CD4-positive, alpha-beta memory T cell (primary cell): Measurements from ENCODE around the gene ZNF444. TPM values are rescaled to one million over a fixed set of nuclear protein-coding genes. Genes with fewer than 3 reads are reported as not detected.

Experiments used
- CTCF ChIA-PET: fragments of 350-600 bp; sonication (Branson Sonifier 250); formaldehyde crosslinking; loops from one replicate; lab custom pipeline; 2021; ENCODE audit warnings: inconsistent platforms; ENCODE audit not compliant: partially characterized antibody; lab: Charles Lee
- POLR2A ChIA-PET: fragments of 350-600 bp; sonication (Branson Sonifier 250); formaldehyde crosslinking; loops from one replicate; lab custom pipeline; 2021; ENCODE audit not compliant: partially characterized antibody; lab: Charles Lee
- DNase-seq, 5 donors: peaks; one replicate each; pipeline versions ENCODE4 v3.0.0 to v3.0.0-alpha.2; 2020 to 2022; ENCODE audit warnings: mixed read lengths in 1 of 5
- H3K27ac ChIP-seq: one replicate; pipeline ENCODE4 v1.7.0; 2013; ENCODE audit warnings: low read depth, low read length
- H3K27me3 ChIP-seq: 2 replicates; pipeline ENCODE4 v1.7.0; 2013; ENCODE audit warnings: mild to moderate bottlenecking, low read length, moderate library complexity; ENCODE audit not compliant: insufficient read depth
- H3K36me3 ChIP-seq: 2 replicates; pipeline ENCODE4 v1.7.0; 2013; ENCODE audit warnings: mild to moderate bottlenecking, low read length, moderate library complexity; ENCODE audit not compliant: insufficient read depth
- H3K4me1 ChIP-seq: 2 replicates; pipeline ENCODE4 v1.7.0; 2013; ENCODE audit warnings: mild to moderate bottlenecking, low read length, moderate library complexity; ENCODE audit not compliant: insufficient read depth
- H3K4me3 ChIP-seq, 2 donors: one replicate each; pipeline ENCODE4 v1.7.0; 2013; ENCODE audit warnings: low read length in 2 of 2, mild to moderate bottlenecking in 1 of 2
- H3K9me3 ChIP-seq, 2 donors: one replicate each; pipeline ENCODE4 v1.7.0; 2013; ENCODE audit warnings: low read length in 2 of 2, control low read depth in 1 of 2; ENCODE audit not compliant: control insufficient read depth in 1 of 2
- H3K27ac Mint-ChIP-seq, 7 donors: one replicate each; pipeline ENCODE4 v1.8.0; 2020 to 2021; ENCODE audit warnings: mixed read lengths in 7 of 7, mild to moderate bottlenecking in 6 of 7, inconsistent platforms in 3 of 7, moderate library complexity in 3 of 7
- H3K27me3 Mint-ChIP-seq, 2 donors: one replicate each; pipeline ENCODE4 v1.8.0; 2020 to 2021; ENCODE audit warnings: mixed read lengths in 2 of 2
- H3K36me3 Mint-ChIP-seq, 2 donors: one replicate each; pipeline ENCODE4 v1.8.0; 2020 to 2021; ENCODE audit warnings: mixed read lengths in 2 of 2, inconsistent platforms in 1 of 2, mild to moderate bottlenecking in 1 of 2
- H3K4me1 Mint-ChIP-seq, 4 donors: one replicate each; pipeline ENCODE4 v1.8.0; 2020 to 2021; ENCODE audit warnings: mixed read lengths in 4 of 4, mild to moderate bottlenecking in 1 of 4
- H3K4me3 Mint-ChIP-seq, 8 donors: one replicate each; pipeline ENCODE4 v1.8.0; 2020 to 2021; ENCODE audit warnings: mixed read lengths in 8 of 8, mild to moderate bottlenecking in 7 of 8, moderate library complexity in 6 of 8, inconsistent platforms in 3 of 8
- H3K9me3 Mint-ChIP-seq, 8 donors: one replicate each; pipeline ENCODE4 v1.8.0; 2020 to 2021; ENCODE audit warnings: mixed read lengths in 8 of 8, mild to moderate bottlenecking in 5 of 8, inconsistent platforms in 3 of 8, moderate library complexity in 1 of 8
- intact Hi-C: fragments of 100-400 bp; cut with micrococcal nuclease; formaldehyde crosslinking; loops from one replicate; pipeline ENCODE4 v1.15.1; 2023
- polyA plus RNA-seq, 2 donors: library from polyadenylated mRNA; unstranded; fragments of 300-500 nt; fragmentation: Illumina TruSeq; gene quantifications; one replicate each; pipeline ENCODE4 v1.2.3, GENCODE V29; 2021
- total RNA-seq, 2 experiments: library from RNA; stranded (reverse); gene quantifications; one replicate each; pipeline ENCODE4 v1.2.3, GENCODE V29; 2021

Gene ZNF444
- total and polyA plus RNA-seq, 4 experiments from 2014 or later: 6.2 to 42.8 (median 27.0) TPM

DNA sequence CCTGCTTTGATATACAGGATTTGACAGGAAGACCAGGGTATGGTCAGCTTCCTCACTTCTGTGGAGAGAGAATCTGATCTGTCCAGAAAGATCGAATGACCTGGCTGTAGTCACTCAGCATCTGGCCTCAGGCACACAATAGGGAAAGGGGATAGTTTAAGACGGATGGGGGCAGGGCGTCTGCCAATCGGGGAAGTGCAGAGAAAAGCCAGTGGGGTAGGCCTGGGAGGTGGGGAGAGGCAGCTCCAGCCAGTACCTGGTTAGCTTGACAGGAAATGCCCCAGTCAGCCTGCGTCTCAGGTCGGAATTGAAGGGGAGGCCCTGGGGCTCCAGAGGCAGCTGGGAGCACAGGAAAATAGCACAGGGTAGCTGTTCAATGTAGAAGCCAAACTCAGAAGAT, 12.4 kb downstream of the ZNF444 start:
- DNase-seq: no peak
- no peaks in the 10 kb centered on the region for H3K27me3 Mint-ChIP-seq
- Histone ChIP-seq H3K9me3 (no peaks in the 10 kb centered on the region), H3K4me3 (no peak overlapping the region), H3K27me3 (no peaks in the 10 kb centered on the region), H3K4me1 (no peaks in the 10 kb centered on the region), H3K36me3 (peaks cover 12% of the 10 kb centered on the region), H3K27ac (no peak overlapping the region)
- peaks cover 0 to 3% (median 0%) of the 10 kb centered on the region in 8 donors for H3K9me3 Mint-ChIP-seq
- H3K4me3 Mint-ChIP-seq: no peak overlapping the region
- CTCF ChIA-PET: no interaction called here
- H3K27ac Mint-ChIP-seq: peak overlapping the region in 1 of 7 donors; percentile 57
- POLR2A ChIA-PET: no interaction called here
- intact Hi-C loops: no loop called here
- peaks cover 2 to 14% (median 10%) of the 10 kb centered on the region in 4 donors for H3K4me1 Mint-ChIP-seq
- peaks cover 32 to 47% of the 10 kb centered on the region in 2 donors for H3K36me3 Mint-ChIP-seq

DNA sequence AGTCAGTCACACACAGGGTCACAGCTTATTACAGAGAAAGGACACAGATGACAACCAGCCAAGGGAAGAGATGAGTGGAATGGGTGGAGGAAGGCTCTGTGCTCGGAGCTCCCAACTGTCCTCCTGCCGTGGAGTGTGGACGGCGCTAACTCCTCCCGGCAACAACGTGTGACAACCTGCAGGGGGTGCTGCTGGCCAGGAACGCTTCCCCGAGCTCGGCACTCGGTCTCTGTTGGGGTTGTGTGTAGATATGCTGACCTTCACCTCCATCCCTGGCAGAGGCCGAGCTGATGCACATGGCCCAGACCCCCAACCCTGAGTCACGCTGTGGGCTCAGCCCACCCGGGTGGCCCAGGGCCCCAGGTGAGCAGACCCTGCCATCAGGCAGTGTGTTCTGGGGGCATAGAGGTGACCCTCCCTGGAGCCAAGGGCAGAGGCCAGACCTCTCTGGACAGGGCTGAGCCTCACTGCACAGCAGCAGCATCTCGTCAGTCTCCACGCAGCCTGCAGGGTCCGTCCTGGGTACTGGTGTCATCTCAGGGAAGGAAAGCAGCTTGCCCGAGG, 14.1 kb downstream of the ZNF444 start:
- POLR2A ChIA-PET: no interaction called here
- Mint-ChIP-seq H3K27ac (peak overlapping the region in 1 of 7 donors; percentile 41), H3K4me1 (peaks cover 1 to 13% (median 9%) of the 10 kb centered on the region in 4 donors), H3K4me3 (no peak overlapping the region), H3K27me3 (no peaks in the 10 kb centered on the region), H3K9me3 (no peaks in the 10 kb centered on the region), H3K36me3 (peaks cover 31 to 46% of the 10 kb centered on the region in 2 donors)
- Histone ChIP-seq H3K36me3 (peaks cover 17% of the 10 kb centered on the region), H3K27me3 (no peaks in the 10 kb centered on the region), H3K4me3 (no peak overlapping the region), H3K4me1 (no peaks in the 10 kb centered on the region), H3K27ac (no peak overlapping the region), H3K9me3 (no peaks in the 10 kb centered on the region)
- intact Hi-C loops: no loop called here
- CTCF ChIA-PET: interaction anchor here (1.2 to 1.3 kb wide), 3 partner anchors 13 to 88 kb away, joined by 3 to 7 read pairs (median 4); no protein-coding TSS in a partner anchor
- no peak for DNase-seq

DNA sequence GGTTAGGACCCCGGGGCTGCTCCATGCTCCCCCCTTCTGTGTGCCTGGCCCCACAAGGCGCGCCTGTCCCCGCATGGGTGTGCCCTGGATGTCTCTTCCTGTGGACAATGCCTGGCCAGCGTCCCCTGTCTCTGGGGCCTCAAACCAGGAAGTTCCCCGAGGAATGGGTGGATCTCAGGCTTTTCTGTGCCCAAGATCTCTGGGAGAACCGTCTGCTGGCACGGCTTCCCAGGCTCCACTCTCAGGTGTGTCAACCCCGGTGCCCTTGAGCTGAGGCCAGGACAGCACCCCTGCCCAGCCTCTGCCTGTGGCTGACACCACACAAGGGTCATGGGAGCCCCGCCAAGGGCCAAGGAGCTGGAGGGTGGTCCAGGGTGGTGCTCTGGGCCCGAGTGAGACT, 15.7 kb downstream of the ZNF444 start:
- intact Hi-C loops: no loop called here
- POLR2A ChIA-PET: no interaction called here
- CTCF ChIA-PET: no interaction called here
- H3K4me3 Mint-ChIP-seq: no peak overlapping the region
- H3K27me3 Mint-ChIP-seq: no peaks in the 10 kb centered on the region
- no peaks in the 10 kb centered on the region for H3K9me3 ChIP-seq
- H3K4me1 Mint-ChIP-seq: peaks cover 1 to 12% (median 8%) of the 10 kb centered on the region in 4 donors
- H3K36me3 ChIP-seq: peaks cover 17% of the 10 kb centered on the region
- H3K4me1 ChIP-seq: no peaks in the 10 kb centered on the region
- H3K27ac Mint-ChIP-seq: no peak overlapping the region
- no peak for DNase-seq
- H3K36me3 Mint-ChIP-seq: peaks cover 29 to 43% of the 10 kb centered on the region in 2 donors
- H3K9me3 Mint-ChIP-seq: no peaks in the 10 kb centered on the region
- no peak overlapping the region for H3K4me3 ChIP-seq
- H3K27ac ChIP-seq: no peak overlapping the region
- no peaks in the 10 kb centered on the region for H3K27me3 ChIP-seq

DNA sequence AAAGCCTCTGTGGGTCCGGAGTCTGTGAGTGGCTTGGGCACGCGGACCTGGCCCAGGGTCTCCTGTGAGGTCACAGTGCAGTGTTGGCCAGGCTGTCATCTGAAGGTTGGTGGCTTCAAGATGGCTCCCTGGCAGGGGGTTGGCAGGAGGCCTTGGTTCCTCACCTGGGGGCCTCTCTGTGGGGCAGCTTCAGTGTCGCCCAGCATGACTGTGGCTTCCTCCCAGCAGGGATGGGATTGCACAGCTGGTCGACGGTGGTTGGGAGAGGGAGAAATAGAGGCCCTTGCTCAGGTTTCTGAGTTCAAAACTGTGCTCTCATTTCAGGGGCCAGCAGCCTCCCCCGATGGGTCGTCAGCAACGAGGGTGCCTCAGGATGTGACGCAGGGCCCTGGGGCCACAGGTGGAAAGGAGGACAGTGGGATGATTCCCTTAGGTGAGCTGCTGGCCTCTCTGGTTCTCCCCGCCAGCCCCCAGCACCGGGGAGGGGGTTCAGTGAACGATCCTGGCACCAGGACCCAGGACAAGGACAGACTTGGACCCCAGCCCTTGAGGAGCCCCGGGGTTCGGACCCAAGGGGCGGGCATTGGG, 17.2 kb downstream of the ZNF444 start:
- no peaks in the 10 kb centered on the region for H3K4me1 ChIP-seq
- no peaks in the 10 kb centered on the region for H3K9me3 Mint-ChIP-seq
- no peak overlapping the region for H3K27ac ChIP-seq
- intact Hi-C loops: no loop called here
- H3K4me3 Mint-ChIP-seq: no peak overlapping the region
- H3K4me3 ChIP-seq: no peak overlapping the region
- POLR2A ChIA-PET: no interaction called here
- H3K27me3 Mint-ChIP-seq: peaks cover 0 to under 1% of the 10 kb centered on the region in 2 donors
- peaks cover 13% of the 10 kb centered on the region for H3K36me3 ChIP-seq
- CTCF ChIA-PET: interaction anchor here (0.7 kb wide), 1 partner anchor 13 kb away, joined by 3 read pairs; no protein-coding TSS in a partner anchor
- H3K9me3 ChIP-seq: no peaks in the 10 kb centered on the region
- H3K36me3 Mint-ChIP-seq: peaks cover 29 to 41% of the 10 kb centered on the region in 2 donors
- H3K27ac Mint-ChIP-seq: no peak overlapping the region
- H3K4me1 Mint-ChIP-seq: peaks cover 2 to 8% (median 4%) of the 10 kb centered on the region in 4 donors
- no peak for DNase-seq
- H3K27me3 ChIP-seq: no peaks in the 10 kb centered on the region

DNA sequence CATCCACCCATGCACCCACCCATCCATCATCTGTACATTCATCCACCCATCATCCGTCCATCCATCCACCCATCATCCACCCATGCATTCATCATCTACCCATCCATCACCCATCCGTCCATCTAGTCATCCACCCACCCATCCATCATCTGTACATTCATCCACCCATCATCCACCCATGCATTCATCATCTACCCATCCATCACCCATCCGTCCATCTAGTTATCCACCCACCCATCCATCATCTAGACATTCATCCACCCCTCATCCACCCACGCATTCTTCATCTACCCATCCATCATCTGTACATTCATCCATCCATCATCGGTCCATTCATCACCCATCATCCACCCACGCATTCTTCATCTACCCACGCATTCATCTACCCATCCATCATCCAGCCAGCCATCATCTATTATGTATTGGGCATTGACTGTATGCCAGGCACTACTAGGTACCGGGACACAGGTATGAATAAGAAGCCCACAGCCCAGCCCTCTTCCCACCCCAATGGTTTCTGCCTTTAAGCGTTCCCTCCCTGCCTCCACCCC, 18.0 kb downstream of the ZNF444 start:
- POLR2A ChIA-PET: no interaction called here
- peak overlapping the region in 1 of 7 donors; percentile 75 for H3K27ac Mint-ChIP-seq
- Histone ChIP-seq H3K36me3 (peaks cover 13% of the 10 kb centered on the region), H3K4me1 (no peaks in the 10 kb centered on the region), H3K27ac (no peak overlapping the region), H3K27me3 (no peaks in the 10 kb centered on the region), H3K4me3 (no peak overlapping the region), H3K9me3 (no peaks in the 10 kb centered on the region)
- H3K9me3 Mint-ChIP-seq: no peaks in the 10 kb centered on the region
- H3K36me3 Mint-ChIP-seq: peaks cover 25 to 38% of the 10 kb centered on the region in 2 donors
- DNase-seq: no peak
- peaks cover 0 to 3% (median 2%) of the 10 kb centered on the region in 4 donors for H3K4me1 Mint-ChIP-seq
- CTCF ChIA-PET: no interaction called here
- no peak overlapping the region for H3K4me3 Mint-ChIP-seq
- H3K27me3 Mint-ChIP-seq: peaks cover 0 to 2% of the 10 kb centered on the region in 2 donors
- intact Hi-C loops: no loop called here

DNA sequence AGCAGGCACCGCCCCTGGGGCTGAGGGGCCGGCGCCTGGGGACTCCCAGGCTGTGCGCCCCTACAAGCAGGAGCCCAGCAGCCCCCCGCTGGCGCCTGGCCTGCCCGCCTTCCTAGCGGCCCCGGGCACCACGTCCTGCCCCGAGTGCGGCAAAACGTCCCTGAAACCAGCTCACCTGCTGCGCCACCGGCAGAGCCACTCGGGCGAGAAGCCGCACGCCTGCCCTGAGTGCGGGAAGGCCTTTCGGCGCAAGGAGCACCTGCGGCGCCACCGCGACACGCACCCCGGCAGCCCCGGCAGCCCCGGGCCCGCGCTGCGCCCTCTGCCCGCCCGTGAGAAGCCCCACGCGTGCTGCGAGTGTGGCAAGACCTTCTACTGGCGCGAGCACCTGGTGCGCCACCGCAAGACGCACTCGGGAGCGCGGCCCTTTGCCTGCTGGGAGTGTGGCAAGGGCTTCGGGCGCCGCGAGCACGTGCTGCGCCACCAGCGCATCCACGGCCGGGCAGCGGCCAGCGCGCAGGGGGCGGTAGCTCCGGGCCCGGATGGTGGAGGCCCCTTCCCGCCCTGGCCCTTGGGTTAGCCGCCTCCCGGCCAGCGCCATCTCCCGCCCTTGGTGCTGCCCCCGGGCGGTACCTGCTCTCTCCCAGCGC, 18.7 kb downstream of the ZNF444 start:
- H3K9me3 Mint-ChIP-seq: no peaks in the 10 kb centered on the region
- peaks cover 0 to 2% of the 10 kb centered on the region in 2 donors for H3K27me3 Mint-ChIP-seq
- no peak for DNase-seq
- ChIA-PET CTCF (no interaction called here), POLR2A (interaction anchor here (1.1 kb wide), 1 partner anchor 18 kb away, joined by 3 read pairs; the partner anchor contains the start of gene ZNF444)
- Histone ChIP-seq H3K27me3 (no peaks in the 10 kb centered on the region), H3K4me3 (no peak overlapping the region), H3K36me3 (peaks cover 13% of the 10 kb centered on the region), H3K4me1 (no peaks in the 10 kb centered on the region), H3K9me3 (no peaks in the 10 kb centered on the region), H3K27ac (no peak overlapping the region)
- no peak overlapping the region for H3K4me3 Mint-ChIP-seq
- no peak overlapping the region for H3K27ac Mint-ChIP-seq
- peaks cover 0 to 3% (median 2%) of the 10 kb centered on the region in 4 donors for H3K4me1 Mint-ChIP-seq
- intact Hi-C loops: no loop called here
- peaks cover 25 to 35% of the 10 kb centered on the region in 2 donors for H3K36me3 Mint-ChIP-seq

DNA sequence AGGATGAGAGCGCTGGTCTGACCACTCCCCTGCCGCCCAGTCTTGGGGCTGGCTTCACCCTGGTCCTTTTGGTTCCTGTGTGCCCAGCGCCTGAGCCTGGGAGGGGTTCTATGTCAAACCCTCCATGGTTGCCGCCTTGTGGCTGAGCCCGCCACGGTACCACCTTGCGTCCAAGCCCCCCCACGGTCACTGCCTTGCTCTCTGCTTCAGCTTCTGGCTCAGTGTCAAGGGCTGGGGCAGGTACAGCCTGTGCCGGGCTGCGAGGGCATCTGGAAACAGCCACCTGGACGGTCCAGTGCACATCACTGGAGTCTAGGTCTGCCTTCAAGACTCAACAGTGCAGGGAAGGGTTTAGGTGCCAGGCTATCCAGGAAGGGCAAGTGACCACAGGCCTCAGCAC, 20.4 kb downstream of the ZNF444 start:
- Mint-ChIP-seq H3K4me1 (peaks cover 0 to 4% (median 3%) of the 10 kb centered on the region in 4 donors), H3K27me3 (peaks cover 3% of the 10 kb centered on the region in 2 donors), H3K27ac (no peak overlapping the region), H3K4me3 (no peak overlapping the region), H3K9me3 (peaks cover 0 to 2% (median 0%) of the 10 kb centered on the region in 8 donors), H3K36me3 (peaks cover 18 to 23% of the 10 kb centered on the region in 2 donors)
- Histone ChIP-seq H3K9me3 (no peaks in the 10 kb centered on the region), H3K36me3 (peaks cover 8% of the 10 kb centered on the region), H3K27me3 (no peaks in the 10 kb centered on the region), H3K4me3 (no peak overlapping the region), H3K4me1 (no peaks in the 10 kb centered on the region), H3K27ac (no peak overlapping the region)
- intact Hi-C loops: no loop called here
- DNase-seq: no peak
- CTCF ChIA-PET: no interaction called here
- POLR2A ChIA-PET: no interaction called here
